ENCODE results near the gene LOXL1. TPM values are rescaled to one million over a fixed set of nuclear protein-coding genes. Genes with fewer than 3 reads are reported as not detected.

LOXL1 gene
- 11.8 and 18.4 TPM in 2 replicates for total RNA-seq (2014; rRNA removed; shearing (Covaris generic))

DNA sequence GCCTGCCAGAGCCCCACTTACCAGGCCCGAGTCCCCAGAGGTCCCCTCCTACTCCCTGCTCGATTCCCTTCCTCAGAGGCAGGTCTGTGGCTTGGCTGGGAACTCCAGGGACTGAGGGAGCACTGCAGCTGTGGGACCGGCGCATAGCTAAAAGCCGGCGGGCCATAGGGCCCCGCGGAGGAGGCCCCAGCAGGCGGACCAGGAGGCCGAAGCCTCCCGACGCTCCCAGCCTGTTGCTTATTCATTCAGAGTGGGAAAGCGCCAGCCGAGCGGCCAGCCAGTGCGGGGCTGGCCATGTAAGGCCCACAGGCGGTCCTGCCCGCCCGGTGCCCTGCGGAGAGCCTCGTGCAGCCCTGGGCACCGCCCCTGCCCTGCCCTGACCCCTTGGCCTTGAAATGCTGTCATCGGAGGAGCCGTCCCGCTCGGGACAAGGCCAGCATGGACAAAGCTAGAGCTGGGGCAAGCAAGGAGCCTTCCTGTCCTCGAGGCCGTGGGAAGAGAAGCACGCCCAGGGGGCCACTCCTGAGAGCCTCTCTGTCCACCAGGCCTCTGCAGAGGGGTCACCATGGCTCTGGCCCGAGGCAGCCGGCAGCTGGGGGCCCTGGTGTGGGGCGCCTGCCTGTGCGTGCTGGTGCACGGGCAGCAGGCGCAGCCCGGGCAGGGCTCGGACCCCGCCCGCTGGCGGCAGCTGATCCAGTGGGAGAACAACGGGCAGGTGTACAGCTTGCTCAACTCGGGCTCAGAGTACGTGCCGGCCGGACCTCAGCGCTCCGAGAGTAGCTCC, at the start of gene LOXL1:
LOXL1 (plus strand) TSS at position 244 of the 784 bp plus-strand sequence; CDS start at position 566, 322 bp downstream.
- peaks cover 6% of the 10 kb centered on the region for H3K27me3 ChIP-seq (ENCODE audit: control insufficient read depth, insufficient read depth, low read length)
- H3K4me3 ChIP-seq (ENCODE audit: insufficient read depth, low read depth, low read length): peak within 1 kb of the TSS; percentile 66
- no peaks in the 10 kb centered on the region for H3K36me3 ChIP-seq (replicated peaks; ENCODE audit: control insufficient read depth, insufficient read depth, low read length)
- peak; percentile 95 for DNase-seq

GRCh38 chr15:73879426-73879825, 46.8 kb upstream of the LOXL1 start:
- Histone ChIP-seq H3K36me3 (replicated peaks; ENCODE audit: control insufficient read depth, insufficient read depth, low read length) (no peaks in the 10 kb centered on the region), H3K27me3 (ENCODE audit: control insufficient read depth, insufficient read depth, low read length) (no peaks in the 10 kb centered on the region), H3K4me3 (ENCODE audit: insufficient read depth, low read depth, low read length) (no peak overlapping the region)
- no peak for DNase-seq

- Histone ChIP-seq H3K4me3 (ENCODE audit: insufficient read depth, low read depth, low read length) (no peak overlapping the region), H3K36me3 (replicated peaks; ENCODE audit: control insufficient read depth, insufficient read depth, low read length) (no peaks in the 10 kb centered on the region), H3K27me3 (ENCODE audit: control insufficient read depth, insufficient read depth, low read length) (no peaks in the 10 kb centered on the region)
- no peak for DNase-seq
Measured at GRCh38 chr15:73881579-73882320, 44.5 kb upstream of the LOXL1 start.

GRCh38 chr15:73882761-73883419, 43.4 kb upstream of the LOXL1 start:
- no peaks in the 10 kb centered on the region for H3K36me3 ChIP-seq (replicated peaks; ENCODE audit: control insufficient read depth, insufficient read depth, low read length)
- no peak overlapping the region for H3K4me3 ChIP-seq (ENCODE audit: insufficient read depth, low read depth, low read length)
- peak; percentile 58 for DNase-seq
- H3K27me3 ChIP-seq (ENCODE audit: control insufficient read depth, insufficient read depth, low read length): no peaks in the 10 kb centered on the region

DNA sequence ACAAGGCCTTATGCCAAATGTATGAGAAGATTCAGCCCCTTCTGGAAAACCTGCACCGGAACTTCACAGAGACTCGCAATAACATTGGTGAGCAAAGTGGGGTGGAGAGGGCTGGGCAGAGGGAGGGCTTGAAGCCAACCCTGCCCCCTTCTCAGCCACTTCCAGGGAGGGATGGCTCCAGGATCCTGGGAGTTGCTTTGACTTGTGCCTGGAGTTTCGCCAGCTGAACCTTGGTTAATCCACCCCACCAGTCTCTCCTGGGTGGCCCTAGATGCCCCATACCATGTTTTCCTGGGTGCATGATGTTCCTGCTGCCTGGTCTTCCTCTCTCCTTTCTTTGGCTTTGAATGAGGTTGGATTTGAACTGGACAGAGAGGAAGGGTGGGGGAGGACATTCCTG, 42.1 kb upstream of the LOXL1 start:
- DNase-seq: no peak
- Histone ChIP-seq H3K27me3 (ENCODE audit: control insufficient read depth, insufficient read depth, low read length) (no peaks in the 10 kb centered on the region), H3K36me3 (replicated peaks; ENCODE audit: control insufficient read depth, insufficient read depth, low read length) (no peaks in the 10 kb centered on the region), H3K4me3 (ENCODE audit: insufficient read depth, low read depth, low read length) (no peak overlapping the region)

DNA sequence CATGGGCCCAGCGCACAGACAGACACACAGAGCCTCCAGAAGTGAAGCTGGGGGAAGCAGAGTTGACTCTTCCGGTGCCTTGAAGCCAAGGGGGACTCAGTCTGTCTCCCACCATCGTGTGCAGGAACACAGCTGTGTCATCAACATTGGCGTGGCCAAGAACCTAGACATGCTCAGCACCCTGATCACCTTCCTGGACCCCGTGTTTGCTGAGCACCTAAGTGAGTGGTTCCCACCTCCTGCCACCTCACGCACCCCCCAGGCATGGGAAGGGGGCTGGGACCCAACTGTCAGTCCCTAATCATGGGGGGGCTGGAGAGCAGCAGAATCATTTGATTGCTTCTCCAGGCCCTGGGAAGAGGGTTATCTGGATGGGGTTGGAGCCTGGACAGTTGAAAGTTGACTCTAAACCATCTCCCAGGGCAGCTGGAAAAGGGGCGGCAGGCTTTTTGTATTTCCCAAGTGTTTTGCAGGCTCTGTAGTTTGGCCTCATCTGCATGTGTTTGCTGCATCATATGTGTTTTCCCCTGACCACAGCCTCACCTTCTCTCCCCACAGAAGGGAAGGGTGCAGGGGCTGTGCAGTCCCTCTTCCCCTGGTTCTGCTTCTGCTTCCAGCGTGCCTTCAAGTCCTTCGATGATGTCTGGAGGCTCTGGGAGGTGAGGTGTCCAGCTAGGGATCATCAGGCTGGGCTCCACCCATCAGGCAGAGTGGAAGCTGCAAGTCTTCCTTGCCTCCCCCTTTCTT, 40.1 kb upstream of the LOXL1 start:
- DNase-seq: no peak
- no peaks in the 10 kb centered on the region; the same call in 1 of the 2 replicates for H3K27me3 ChIP-seq (ENCODE audit: control insufficient read depth, insufficient read depth, low read length)
- no peaks in the 10 kb centered on the region for H3K36me3 ChIP-seq (replicated peaks; ENCODE audit: control insufficient read depth, insufficient read depth, low read length)
- no peak overlapping the region for H3K4me3 ChIP-seq (ENCODE audit: insufficient read depth, low read depth, low read length)

DNA sequence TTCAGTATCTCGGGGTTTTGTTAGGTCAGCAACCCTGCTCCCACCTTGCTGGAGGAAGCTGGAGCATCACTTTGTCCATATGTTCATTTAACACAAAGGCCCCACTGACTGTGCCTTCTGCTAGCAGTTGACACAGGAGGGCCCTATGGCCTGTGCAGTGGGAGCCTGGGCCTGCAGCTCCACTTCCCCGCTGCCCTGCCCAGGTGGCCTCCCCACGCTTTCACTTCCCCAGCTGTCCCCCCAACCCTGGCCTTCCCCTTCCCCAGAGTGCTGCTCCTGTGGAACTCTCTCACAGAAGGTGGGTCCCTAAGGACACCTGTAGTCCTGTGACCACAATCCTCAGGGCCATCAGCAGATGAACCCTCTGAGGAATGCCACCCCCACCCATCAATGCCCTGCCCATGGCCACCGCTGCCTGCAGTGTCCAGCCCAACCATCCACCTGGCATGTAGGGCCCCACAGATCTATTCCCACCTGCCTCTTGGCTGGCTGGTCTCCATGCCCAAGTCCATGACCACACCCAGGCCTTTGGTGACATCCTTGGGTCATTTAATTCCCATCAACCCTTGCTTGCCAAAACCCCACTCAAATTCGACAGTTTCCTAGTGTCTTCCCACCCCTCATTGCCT, 39.4 kb upstream of the LOXL1 start:
- Histone ChIP-seq H3K36me3 (replicated peaks; ENCODE audit: control insufficient read depth, insufficient read depth, low read length) (no peaks in the 10 kb centered on the region), H3K27me3 (ENCODE audit: control insufficient read depth, insufficient read depth, low read length) (no peaks in the 10 kb centered on the region; the same call in 1 of the 2 replicates), H3K4me3 (ENCODE audit: insufficient read depth, low read depth, low read length) (no peak overlapping the region)
- DNase-seq: no peak

GRCh38 chr15:73887481-73887880, 38.8 kb upstream of the LOXL1 start:
- H3K36me3 ChIP-seq (replicated peaks; ENCODE audit: control insufficient read depth, insufficient read depth, low read length): no peaks in the 10 kb centered on the region
- no peaks in the 10 kb centered on the region; the same call in 1 of the 2 replicates for H3K27me3 ChIP-seq (ENCODE audit: control insufficient read depth, insufficient read depth, low read length)
- no peak overlapping the region for H3K4me3 ChIP-seq (ENCODE audit: insufficient read depth, low read depth, low read length)
- no peak for DNase-seq

- no peak for DNase-seq
- Histone ChIP-seq H3K4me3 (ENCODE audit: insufficient read depth, low read depth, low read length) (no peak overlapping the region), H3K36me3 (replicated peaks; ENCODE audit: control insufficient read depth, insufficient read depth, low read length) (no peaks in the 10 kb centered on the region)
Measured at GRCh38 chr15:73888224-73889041, 37.8 kb upstream of the LOXL1 start.

GRCh38 chr15:73889053-73889761, 37.1 kb upstream of the LOXL1 start:
- DNase-seq: no peak
- H3K4me3 ChIP-seq (ENCODE audit: insufficient read depth, low read depth, low read length): no peak overlapping the region
- no peaks in the 10 kb centered on the region; the same call in 1 of the 2 replicates for H3K27me3 ChIP-seq (ENCODE audit: control insufficient read depth, insufficient read depth, low read length)
- no peaks in the 10 kb centered on the region for H3K36me3 ChIP-seq (replicated peaks; ENCODE audit: control insufficient read depth, insufficient read depth, low read length)

More at GRCh38 chr15:73888224-73889041, 37.8 kb upstream of the LOXL1 start:
- H3K27me3 ChIP-seq (ENCODE audit: control insufficient read depth, insufficient read depth, low read length): no peaks in the 10 kb centered on the region; the same call in 1 of the 2 replicates

- Histone ChIP-seq H3K4me3 (ENCODE audit: insufficient read depth, low read depth, low read length) (no peak overlapping the region), H3K36me3 (replicated peaks; ENCODE audit: control insufficient read depth, insufficient read depth, low read length) (no peaks in the 10 kb centered on the region), H3K27me3 (ENCODE audit: control insufficient read depth, insufficient read depth, low read length) (no peaks in the 10 kb centered on the region; the same call in 1 of the 2 replicates)
- DNase-seq: no peak
Measured at GRCh38 chr15:73889762-73890124, 36.5 kb upstream of the LOXL1 start.

GRCh38 chr15:73891328-73892315, 34.6 kb upstream of the LOXL1 start:
- no peak overlapping the region for H3K4me3 ChIP-seq (ENCODE audit: insufficient read depth, low read depth, low read length)
- DNase-seq: no peak
- no peaks in the 10 kb centered on the region for H3K36me3 ChIP-seq (replicated peaks; ENCODE audit: control insufficient read depth, insufficient read depth, low read length)
- H3K27me3 ChIP-seq (ENCODE audit: control insufficient read depth, insufficient read depth, low read length): no peaks in the 10 kb centered on the region; the same call in 1 of the 2 replicates

All from H7 (cell line).